IMR-90 (cell line): ENCODE measurements around the gene TTLL7. TPM values are rescaled to one million over a fixed set of nuclear protein-coding genes. Genes with fewer than 3 reads are reported as not detected.

Experiments
- ATAC-seq: fragments of 200-7000 bp; cut with Tn5 transposase; 2 replicates; pipeline ENCODE4 v1.9.1; 2020; ENCODE audit warnings: low read depth, mild to moderate bottlenecking, moderate library complexity
- BruUV-seq: library from RNA; stranded (reverse); fragments of 400-500 nt; replicated peaks from 2 replicates; lab custom pipeline; 2021; lab: Mats Ljungman, UMichigan
- CTCF ChIA-PET: fragments of 300-600 bp; formaldehyde crosslinking; extraction: SDS; loops from one replicate; lab custom pipeline; 2021; ENCODE audit warnings: antibody characterized with exemption; lab: Yijun Ruan, JAX
- POLR2A ChIA-PET: fragments of 300-600 bp; sonication (Branson Sonifier 250); formaldehyde crosslinking; loops from one replicate; lab custom pipeline; 2022; ENCODE audit warnings: antibody characterized with exemption; ENCODE audit not compliant: unreplicated experiment; lab: Charles Lee
- DNase-seq: peaks from one replicate; pipeline ENCODE4 v3.0.0; 2013
- H2AFZ ChIP-seq: replicated peaks from 2 replicates; pipeline ENCODE3; 2013; ENCODE audit warnings: low read length, mild to moderate bottlenecking; ENCODE audit not compliant: poor library complexity
- H2AK5ac ChIP-seq: 2 replicates; pipeline ENCODE4 v1.6.1; 2013; ENCODE audit warnings: low read depth, low read length, inconsistent platforms
- H2AK9ac ChIP-seq: replicated peaks from 2 replicates; pipeline ENCODE3; 2013; ENCODE audit warnings: mild to moderate bottlenecking, low read depth, low read length, moderate library complexity; ENCODE audit not compliant: poor library complexity
- H2BK120ac ChIP-seq: 2 replicates; pipeline ENCODE4 v1.6.1; 2013; ENCODE audit warnings: low read depth, low read length, inconsistent platforms
- H2BK15ac ChIP-seq: 3 replicates; pipeline ENCODE4 v1.6.1; 2013; ENCODE audit warnings: low read depth, low read length, inconsistent platforms
- H2BK20ac ChIP-seq: 2 replicates; pipeline ENCODE4 v1.6.1; 2013; ENCODE audit warnings: low read depth, mild to moderate bottlenecking, inconsistent platforms, low read length, moderate library complexity
- H2BK5ac ChIP-seq: 2 replicates; pipeline ENCODE4 v1.6.1; 2013; ENCODE audit warnings: mild to moderate bottlenecking, low read depth, low read length, inconsistent platforms; ENCODE audit not compliant: poor library complexity, severe bottlenecking
- H3K14ac ChIP-seq: replicated peaks from 2 replicates; pipeline ENCODE4 v1.6.1; 2013; ENCODE audit warnings: low read depth, low read length, inconsistent platforms
- H3K18ac ChIP-seq: 2 replicates; pipeline ENCODE4 v1.6.1; 2013; ENCODE audit warnings: low read depth, low read length, control low read depth
- H3K23ac ChIP-seq: 2 replicates; pipeline ENCODE4 v1.6.1; 2013; ENCODE audit warnings: low read depth, low read length, inconsistent platforms
- H3K27ac ChIP-seq: 2 replicates; pipeline ENCODE4 v1.5.1; 2013; ENCODE audit warnings: mild to moderate bottlenecking, control low read depth, low read length; ENCODE audit not compliant: insufficient read depth
- H3K27me3 ChIP-seq: 2 replicates; pipeline ENCODE4 v1.6.1; 2013; ENCODE audit warnings: low read length; ENCODE audit not compliant: control insufficient read depth, insufficient read depth
- H3K36me3 ChIP-seq: 2 replicates; pipeline ENCODE4 v1.6.1; 2013; ENCODE audit warnings: low read length, mixed read lengths; ENCODE audit not compliant: control insufficient read depth, insufficient read depth
- H3K4ac ChIP-seq: 2 replicates; pipeline ENCODE4 v1.6.1; 2013; ENCODE audit warnings: low read depth, low read length, inconsistent platforms
- H3K4me1 ChIP-seq: 2 replicates; pipeline ENCODE4 v1.6.1; 2013; ENCODE audit warnings: low read length, mixed read lengths; ENCODE audit not compliant: control insufficient read depth, insufficient read depth
- H3K4me2 ChIP-seq: 2 replicates; pipeline ENCODE4 v1.6.1; 2013; ENCODE audit warnings: low read depth, mild to moderate bottlenecking, control low read depth, low read length, moderate library complexity
- H3K4me3 ChIP-seq: 2 replicates; pipeline ENCODE4 v1.5.1; 2013; ENCODE audit warnings: low read depth, mild to moderate bottlenecking, control low read depth, low read length, moderate library complexity; ENCODE audit not compliant: insufficient read depth
- H3K56ac ChIP-seq: 2 replicates; pipeline ENCODE4 v1.6.1; 2013; ENCODE audit warnings: low read length, inconsistent platforms; ENCODE audit not compliant: insufficient read depth; ENCODE audit errors: extremely low read depth
- H3K79me1 ChIP-seq, 2 experiments: 2 replicates each; pipeline ENCODE4 v1.6.1; 2013; ENCODE audit warnings: low read length in 2 of 2, inconsistent platforms in 1 of 2, low read depth in 1 of 2
- H3K9ac ChIP-seq: 2 replicates; pipeline ENCODE4 v1.6.1; 2013; ENCODE audit warnings: low read depth, low read length, control low read depth
- H3K9me1 ChIP-seq: 2 replicates; pipeline ENCODE4 v1.6.1; 2013; ENCODE audit warnings: low read length, inconsistent platforms; ENCODE audit not compliant: insufficient read depth
- H3K9me3 ChIP-seq: 2 replicates; pipeline ENCODE4 v1.6.1; 2013; ENCODE audit warnings: low read length; ENCODE audit not compliant: control insufficient read depth, insufficient read depth
- H4K20me1 ChIP-seq: 2 replicates; pipeline ENCODE4 v1.6.1; 2013; ENCODE audit warnings: low read length, inconsistent platforms; ENCODE audit not compliant: insufficient read depth
- H4K5ac ChIP-seq: 2 replicates; pipeline ENCODE4 v1.6.1; 2013; ENCODE audit warnings: mild to moderate bottlenecking, low read depth, low read length, control low read depth
- H4K8ac ChIP-seq, 2 experiments: 2 replicates each; pipeline ENCODE4 v1.6.1; 2013; ENCODE audit warnings: low read depth in 2 of 2, low read length in 2 of 2, control low read depth in 1 of 2, inconsistent platforms in 1 of 2
- H4K91ac ChIP-seq: 2 replicates; pipeline ENCODE4 v1.6.1; 2013; ENCODE audit warnings: low read depth, low read length, inconsistent platforms; ENCODE audit not compliant: insufficient read depth
- CEBPB ChIP-seq: IDR thresholded peaks from 2 replicates; pipeline ENCODE4 v1.6.1; 2012; ENCODE audit warnings: low read depth, low read length, improper control_type of control experiment
- MAFK ChIP-seq: IDR thresholded peaks from 2 replicates; pipeline ENCODE4 v1.6.1; 2012; ENCODE audit warnings: low read depth, low read length, improper control_type of control experiment
- RCOR1 ChIP-seq: IDR thresholded peaks from 2 replicates; pipeline ENCODE4 v1.6.1; 2012; ENCODE audit warnings: mild to moderate bottlenecking, low read length, improper control_type of control experiment; ENCODE audit not compliant: insufficient replicate concordance
- WGBS, 2 experiments: methylation state at CpG; one replicate each; pipeline versions ENCODE4 v1.1.5 to v1.1.7; 2013; ENCODE audit warnings: missing lambda C conversion rate in 2 of 2; ENCODE audit not compliant: insufficient read length in 1 of 2; ENCODE audit errors: extremely low coverage in 2 of 2; 5-methylcytosine and 5-hydroxymethylcytosine counted together
- dilution Hi-C: fragments of 300-500 bp; cut with HindIII; formaldehyde crosslinking; loops from one replicate; pipeline ENCODE4 v1.14.3; 2018; ENCODE audit warnings: low sequenced_read_pairs; ENCODE audit not compliant: unreplicated experiment
- in situ Hi-C: fragments of 300-500 bp; cut with MboI; formaldehyde crosslinking; loops from 3 replicates; pipeline ENCODE4 v1.14.3; 2019; ENCODE audit warnings: low sequenced_read_pairs, inconsistent platforms, mixed read lengths
- intact Hi-C: fragments of 100-400 bp; cut with micrococcal nuclease; formaldehyde crosslinking; loops from 2 replicates; pipeline ENCODE4 v1.10.0; 2022
- polyA plus RNA-seq, 3 experiments: library from polyadenylated mRNA; depleted of rRNA; stranded (reverse); fragments of >200 nt; gene quantifications; 2 replicates each; pipeline ENCODE4 v1.2.3, GENCODE V29; 2012; ENCODE audit warnings: low replicate concordance in 1 of 3
- total RNA-seq: library from RNA; depleted of rRNA; stranded (reverse); fragments of >200 nt; gene quantifications from 2 replicates; pipeline ENCODE4 v1.2.3, GENCODE V29; 2012

Gene TTLL7
- total and polyA plus RNA-seq, 2 of the 4 experiments (the other 2 are of a cell fraction): 5.7 to 8.1 TPM

DNA sequence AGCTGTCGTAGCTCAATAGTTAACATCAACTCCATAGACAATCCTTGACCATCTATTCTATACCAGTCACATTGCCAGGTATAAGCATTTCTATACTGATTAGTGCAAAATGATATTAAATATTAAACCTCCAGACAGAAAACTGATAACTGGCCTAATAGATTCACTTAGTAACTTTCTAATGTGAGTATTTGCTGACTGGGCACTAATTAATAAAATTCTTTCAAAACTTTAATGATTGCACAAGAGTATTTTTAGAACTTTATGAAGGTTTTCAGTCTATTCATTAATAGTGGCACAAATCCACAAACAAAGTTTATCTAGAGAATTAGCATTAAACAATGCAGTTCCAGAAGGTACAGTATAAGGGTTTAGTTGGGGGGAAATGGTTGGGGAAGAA, 79.1 kb downstream of the TTLL7 start:
- 0 out of 2 replicates have a peak, but pooled peaks cover 1% of the 10 kb centered on the region for H3K4me1 ChIP-seq
- no peak for TF ChIP-seq RCOR1
- TF ChIP-seq CEBPB: 0 out of 2 replicates have a peak, but pooled peaks have one; percentile 20
- TF ChIP-seq MAFK: peak; percentile 98
- no CpG with 5 or more reads among the region's 1 CpG for WGBS, 2 experiments
- H2AK5ac ChIP-seq: no peak overlapping the region
- H4K20me1 ChIP-seq: no peaks in the 10 kb centered on the region
- no peaks in the 10 kb centered on the region for H3K9me3 ChIP-seq
- dilution Hi-C loops (no loop called here), intact Hi-C loops (no loop called here), in situ Hi-C loops (loop anchor here (5.0 to 10.0 kb wide), 3 partner anchors 202 to 855 kb away; no protein-coding TSS in a partner anchor)
- H3K4ac ChIP-seq: no peak overlapping the region
- H4K8ac ChIP-seq: no peak overlapping the region
- no peak overlapping the region for H2BK5ac ChIP-seq
- ATAC-seq: no peak
- no peak overlapping the region for H4K5ac ChIP-seq
- H3K23ac ChIP-seq: no peak overlapping the region
- BruUV-seq: no TSS peak
- H3K18ac ChIP-seq: no peak overlapping the region
- H4K91ac ChIP-seq: no peak overlapping the region
- no peak overlapping the region for H3K9ac ChIP-seq
- DNase-seq: no peak
- ChIA-PET POLR2A (no interaction called here), CTCF (interaction anchor here (0.8 kb wide), 1 partner anchor 8 kb away, joined by 6 read pairs; no protein-coding TSS in a partner anchor)
- H3K9me1 ChIP-seq: no peaks in the 10 kb centered on the region
- H2BK120ac ChIP-seq: no peak overlapping the region
- H3K4me2 ChIP-seq: no peak overlapping the region
- no peak overlapping the region for H2BK15ac ChIP-seq
- no peaks in the 10 kb centered on the region for H3K27me3 ChIP-seq
- H3K79me1 ChIP-seq: no peaks in the 10 kb centered on the region; a peak in 1 of 4 replicates
- H2AK9ac ChIP-seq: no peak overlapping the region
- H3K36me3 ChIP-seq: peaks cover 7% of the 10 kb centered on the region; the same call in 1 of the 2 replicates
- no peak overlapping the region for H3K14ac ChIP-seq
- H2BK20ac ChIP-seq: no peak overlapping the region
- H3K56ac ChIP-seq: no peak overlapping the region
- H3K27ac ChIP-seq: no peak overlapping the region
- no peak overlapping the region for H2AFZ ChIP-seq
- no peak overlapping the region for H3K4me3 ChIP-seq
